GM19372 (cell line): ENCODE measurements around the gene PLXNB3.
"Not testable (repeated sequence)": the region's sequence is repeated elsewhere in the genome, so short reads cannot be mapped to it uniquely, and the experiment has no call there.

Experiments
- ATAC-seq: cut with Tn5 transposase; IDR thresholded peaks from one replicate; pipeline ENCODE4 v1.9.1; 2021; ENCODE audit warnings: mild to moderate bottlenecking, low read depth, moderate library complexity; ENCODE audit not compliant: unreplicated experiment

The PLXNB3 gene

GRCh38 chrX:153806999-153807575, 43.0 kb downstream of the PLXNB3 start:
- no peak for ATAC-seq

- ATAC-seq: no peak
Measured at GRCh38 chrX:153807976-153808375, 43.9 kb downstream of the PLXNB3 start.

GRCh38 chrX:153812220-153812619, 48.2 kb downstream of the PLXNB3 start:
- no peak for ATAC-seq

- ATAC-seq: no peak
Measured at GRCh38 chrX:153813161-153813560, 49.1 kb downstream of the PLXNB3 start.

- ATAC-seq: no peak
Measured at GRCh38 chrX:153814591-153815315, 50.7 kb downstream of the PLXNB3 start.

GRCh38 chrX:153816831-153817690, 53.0 kb downstream of the PLXNB3 start:
- ATAC-seq: no peak

GRCh38 chrX:153818064-153818463, 54.0 kb downstream of the PLXNB3 start:
- ATAC-seq: not testable (repeated sequence)

GRCh38 chrX:153818571-153819383, 54.7 kb downstream of the PLXNB3 start:
- ATAC-seq: no peak

GRCh38 chrX:153819384-153820040, 55.5 kb downstream of the PLXNB3 start:
- ATAC-seq: no peak

- no peak for ATAC-seq
Measured at GRCh38 chrX:153820601-153821000, 56.6 kb downstream of the PLXNB3 start.

- ATAC-seq: no peak
Measured at GRCh38 chrX:153821066-153821465, 57.0 kb downstream of the PLXNB3 start.

- ATAC-seq: no peak
Measured at GRCh38 chrX:153824348-153824747, 60.3 kb downstream of the PLXNB3 start.

GRCh38 chrX:153825042-153825441, 61.0 kb downstream of the PLXNB3 start:
- ATAC-seq: no peak
